ENCODE data around the gene TRAPPC2L. TPM values are rescaled to one million over a fixed set of nuclear protein-coding genes. Genes with fewer than 3 reads are reported as not detected.
"Not testable (repeated sequence)": the region's sequence is repeated elsewhere in the genome, so short reads cannot be mapped to it uniquely, and the experiment has no call there.

TRAPPC2L gene
- total RNA-seq, 1 donor from 2014 or later = 59.1 TPM

- Histone ChIP-seq H3K36me3 (ENCODE audit: insufficient read depth, low read length) (no peaks in the 10 kb centered on the region), H2AFZ (ENCODE audit: low read depth, low read length) (no peak overlapping the region), H3K9me3 (ENCODE audit: insufficient read depth, low read depth, low read length) (no peaks in the 10 kb centered on the region), H3K79me2 (ENCODE audit: insufficient read depth, low read length) (no peaks in the 10 kb centered on the region), H3K9ac (ENCODE audit: low read length) (no peak overlapping the region), H3K4me3 (ENCODE audit: insufficient read depth, low read depth, low read length) (no peak overlapping the region), H3K27me3 (ENCODE audit: insufficient read depth, low read length) (no peaks in the 10 kb centered on the region), H3K4me2 (ENCODE audit: low read length) (no peak overlapping the region), H3K27ac (ENCODE audit: low read depth, low read length) (no peak overlapping the region), H4K20me1 (ENCODE audit: insufficient read depth, low read length) (no peaks in the 10 kb centered on the region), H3K4me1 (ENCODE audit: insufficient read depth, low read length) (no peaks in the 10 kb centered on the region)
- Mint-ChIP-seq H3K27ac (ENCODE audit: unreplicated experiment) (no peak overlapping the region), H3K4me1 (ENCODE audit: low read depth, unreplicated experiment) (no peaks in the 10 kb centered on the region), H3K27me3 (ENCODE audit: low read depth, unreplicated experiment) (no peaks in the 10 kb centered on the region), H3K4me3 (ENCODE audit: unreplicated experiment) (no peak overlapping the region), H3K9me3 (ENCODE audit: unreplicated experiment) (no peaks in the 10 kb centered on the region), H3K36me3 (ENCODE audit: low read depth, unreplicated experiment) (peaks cover 9% of the 10 kb centered on the region)
- no peak for FAIRE-seq
- no peak for DNase-seq (ENCODE audit: low read depth)
- TF ChIP-seq EZH2 (IDR thresholded peaks at IDR 0.05; ENCODE audit: insufficient read depth, low read length) (no peak), CTCF (IDR thresholded peaks at IDR 0.05; ENCODE audit: insufficient read depth, low read depth, low read length) (no peak)
These were observed 34.5 kb upstream of the TRAPPC2L start for GRCh38 chr16:88822281-88823040.

DNA sequence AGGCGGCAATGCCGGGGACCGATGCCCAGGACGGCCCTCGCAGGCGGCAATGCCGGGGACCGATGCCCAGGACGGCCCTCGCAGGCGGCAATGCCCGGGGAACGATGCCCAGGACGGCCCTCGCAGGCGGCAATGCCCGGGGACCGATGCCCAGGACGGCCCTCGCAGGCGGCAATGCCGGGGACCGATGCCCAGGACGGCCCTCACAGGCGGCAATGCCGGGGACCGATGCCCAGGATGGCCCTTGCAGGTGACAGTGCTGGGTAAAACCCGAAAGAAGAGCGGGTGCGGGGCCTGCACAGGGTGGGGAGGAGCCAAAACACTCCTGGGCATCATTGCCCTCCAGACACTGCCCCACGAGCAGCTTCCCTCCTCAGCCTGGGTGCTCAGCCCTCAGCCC, 33.3 kb upstream of the TRAPPC2L start:
- not testable (repeated sequence) for FAIRE-seq; H3K4me1 Mint-ChIP-seq (ENCODE audit: low read depth, unreplicated experiment); H3K9ac ChIP-seq (ENCODE audit: low read length); H4K20me1 ChIP-seq (ENCODE audit: insufficient read depth, low read length); H3K79me2 ChIP-seq (ENCODE audit: insufficient read depth, low read length); H3K36me3 ChIP-seq (ENCODE audit: insufficient read depth, low read length); H3K4me1 ChIP-seq (ENCODE audit: insufficient read depth, low read length); H3K27ac Mint-ChIP-seq (ENCODE audit: unreplicated experiment); H3K27me3 ChIP-seq (ENCODE audit: insufficient read depth, low read length); H3K9me3 Mint-ChIP-seq (ENCODE audit: unreplicated experiment); DNase-seq (ENCODE audit: low read depth); H3K27me3 Mint-ChIP-seq (ENCODE audit: low read depth, unreplicated experiment); H3K36me3 Mint-ChIP-seq (ENCODE audit: low read depth, unreplicated experiment); H3K4me3 Mint-ChIP-seq (ENCODE audit: unreplicated experiment); H3K4me2 ChIP-seq (ENCODE audit: low read length); H2AFZ ChIP-seq (ENCODE audit: low read depth, low read length); H3K9me3 ChIP-seq (ENCODE audit: insufficient read depth, low read depth, low read length); H3K27ac ChIP-seq (ENCODE audit: low read depth, low read length); H3K4me3 ChIP-seq (ENCODE audit: insufficient read depth, low read depth, low read length)

- no peak overlapping the region for H3K4me2 ChIP-seq (ENCODE audit: low read length)
- no peaks in the 10 kb centered on the region for H3K9me3 ChIP-seq (ENCODE audit: insufficient read depth, low read depth, low read length)
- Mint-ChIP-seq H3K4me1 (ENCODE audit: low read depth, unreplicated experiment) (no peaks in the 10 kb centered on the region), H3K27me3 (ENCODE audit: low read depth, unreplicated experiment) (no peaks in the 10 kb centered on the region), H3K36me3 (ENCODE audit: low read depth, unreplicated experiment) (peaks cover 7% of the 10 kb centered on the region), H3K9me3 (ENCODE audit: unreplicated experiment) (no peaks in the 10 kb centered on the region), H3K4me3 (ENCODE audit: unreplicated experiment) (no peak overlapping the region), H3K27ac (ENCODE audit: unreplicated experiment) (no peak overlapping the region)
- FAIRE-seq (no peak), DNase-seq (ENCODE audit: low read depth) (no peak)
- no peak overlapping the region for H3K4me3 ChIP-seq (ENCODE audit: insufficient read depth, low read depth, low read length)
- no peaks in the 10 kb centered on the region for H4K20me1 ChIP-seq (ENCODE audit: insufficient read depth, low read length)
- no peak for TF ChIP-seq EZH2 (IDR thresholded peaks at IDR 0.05; ENCODE audit: insufficient read depth, low read length)
- TF ChIP-seq CTCF (IDR thresholded peaks at IDR 0.05; ENCODE audit: insufficient read depth, low read depth, low read length) = no peak
- no peaks in the 10 kb centered on the region for H3K36me3 ChIP-seq (ENCODE audit: insufficient read depth, low read length)
- H3K79me2 ChIP-seq (ENCODE audit: insufficient read depth, low read length) = no peaks in the 10 kb centered on the region
- no peak overlapping the region for H3K27ac ChIP-seq (ENCODE audit: low read depth, low read length)
- no peaks in the 10 kb centered on the region for H3K4me1 ChIP-seq (ENCODE audit: insufficient read depth, low read length)
- H3K27me3 ChIP-seq (ENCODE audit: insufficient read depth, low read length) = no peaks in the 10 kb centered on the region
- no peak overlapping the region for H3K9ac ChIP-seq (ENCODE audit: low read length)
- no peak overlapping the region for H2AFZ ChIP-seq (ENCODE audit: low read depth, low read length)
These were observed 32.5 kb upstream of the TRAPPC2L start for GRCh38 chr16:88824256-88825077.
